Panc1 (cell line): ENCODE measurements around the gene SMIM1. TPM values are rescaled to one million over a fixed set of nuclear protein-coding genes. Genes with fewer than 3 reads are reported as not detected.

Experiments
- ATAC-seq: fragments of 200-7000 bp; cut with Tn5 transposase; 2 replicates; pipeline ENCODE4 v1.9.1; 2020; ENCODE audit warnings: mild to moderate bottlenecking, moderate library complexity
- BruUV-seq: library from RNA; stranded (reverse); fragments of 400-500 nt; replicated peaks from 2 replicates; lab custom pipeline; 2021; lab: Mats Ljungman, UMichigan
- CTCF ChIA-PET: fragments of 300-600 bp; sonication (Branson Sonifier 250); formaldehyde crosslinking; loops from one replicate; lab custom pipeline; 2022; ENCODE audit warnings: antibody characterized with exemption; lab: Charles Lee
- POLR2A ChIA-PET: fragments of 300-600 bp; sonication (Branson Sonifier 250); formaldehyde crosslinking; loops from one replicate; lab custom pipeline; 2022; ENCODE audit warnings: antibody characterized with exemption; lab: Charles Lee
- DNase-seq: peaks from one replicate; pipeline ENCODE4 v3.0.0-alpha.2; 2010; ENCODE audit warnings: low read depth, low spot score
- H3K27ac ChIP-seq: 2 replicates; pipeline ENCODE4 v1.5.1; 2011; ENCODE audit warnings: mild to moderate bottlenecking, low read length, inconsistent platforms
- H3K27me3 ChIP-seq: fragments of 200-500 bp; sonication (Bioruptor generic); 2 replicates; pipeline ENCODE4 v1.6.0; 2014; ENCODE audit warnings: low read length, inconsistent platforms; ENCODE audit not compliant: control insufficient read depth, insufficient read depth
- H3K36me3 ChIP-seq: fragments of 200-500 bp; sonication (Bioruptor generic); 2 replicates; pipeline ENCODE4 v1.5.1; 2014; ENCODE audit warnings: inconsistent platforms, mild to moderate bottlenecking, low read length, moderate library complexity; ENCODE audit not compliant: control insufficient read depth, insufficient read depth
- H3K4me1 ChIP-seq: 2 replicates; pipeline ENCODE4 v1.5.1; 2011; ENCODE audit warnings: inconsistent platforms, mild to moderate bottlenecking, low read length, moderate library complexity; ENCODE audit not compliant: control insufficient read depth, insufficient read depth
- H3K4me3 ChIP-seq, 2 experiments: 2 replicates each; pipeline ENCODE4 v1.5.1; 2011 to 2012; ENCODE audit warnings: low read depth in 2 of 2, low read length in 2 of 2, mild to moderate bottlenecking in 2 of 2, inconsistent platforms in 1 of 2, moderate library complexity in 1 of 2
- H3K9me3 ChIP-seq: fragments of 200-500 bp; sonication (Bioruptor generic); 2 replicates; pipeline ENCODE4 v1.5.1; 2014; ENCODE audit warnings: low read depth, mild to moderate bottlenecking, inconsistent platforms, low read length, moderate library complexity; ENCODE audit not compliant: control insufficient read depth, insufficient read depth
- CTCF ChIP-seq: fragments of 450-650 bp; IDR thresholded peaks from 2 replicates; pipeline ENCODE4 v1.5.1; 2017; ENCODE audit warnings: mild to moderate bottlenecking
- POLR2AphosphoS5 ChIP-seq: IDR thresholded peaks from 2 replicates; pipeline ENCODE4 v1.6.1; 2012; ENCODE audit warnings: mild to moderate bottlenecking, low read depth, low read length, moderate library complexity
- REST ChIP-seq, 2 experiments: IDR thresholded peaks; 2 replicates each; pipeline ENCODE4 v1.6.1; 2011 to 2012; ENCODE audit warnings: low read depth in 2 of 2, control low read depth in 1 of 2, low read length in 1 of 2, mild to moderate bottlenecking in 1 of 2, moderate library complexity in 1 of 2; ENCODE audit not compliant: insufficient read depth in 1 of 2
- SIN3A ChIP-seq: IDR thresholded peaks from 2 replicates; pipeline ENCODE4 v1.6.1; 2012; ENCODE audit warnings: low read depth, mild to moderate bottlenecking, low read length, moderate library complexity, borderline replicate concordance; ENCODE audit not compliant: insufficient read depth
- TCF7L2 ChIP-seq: IDR thresholded peaks from 2 replicates; pipeline ENCODE4 v1.6.1; 2011; ENCODE audit warnings: mild to moderate bottlenecking, low read depth, low read length, inconsistent platforms
- in situ Hi-C: cut with HindIII; loops from 2 replicates; pipeline ENCODE4 v1.10.0; 2016; ENCODE audit warnings: low sequenced_read_pairs, low pct_unique_long_range_greater_than_20kb
- intact Hi-C: fragments of 100-400 bp; cut with micrococcal nuclease; formaldehyde crosslinking; loops from one replicate; pipeline ENCODE4 v1.10.0; 2022; ENCODE audit not compliant: unreplicated experiment
- total RNA-seq: library from RNA; stranded (reverse); gene quantifications from one replicate; pipeline ENCODE4 v1.2.1, GENCODE V29; 2021; ENCODE audit not compliant: unreplicated experiment

The SMIM1 gene
- total RNA-seq, 1 experiment from 2014 or later, result 35.5 TPM

- ChIA-PET POLR2A (no interaction called here), CTCF (interaction anchor here (0.5 kb wide), 1 partner anchor 364 kb away, joined by 8 read pairs; no protein-coding TSS in a partner anchor)
- no peak overlapping the region for H3K27ac ChIP-seq
- TF ChIP-seq POLR2AphosphoS5, result no peak
- no peak for TF ChIP-seq REST (IDR thresholded peaks at IDR 0.05; ENCODE audit: insufficient read depth in 1 of 2, low read depth in 2 of 2, low read length in 1 of 2)
- no peak for TF ChIP-seq TCF7L2
- TF ChIP-seq SIN3A, result no peak
- TF ChIP-seq CTCF, result no peak
- BruUV-seq, result no TSS peak
- intact Hi-C loops (no loop called here), in situ Hi-C loops (no loop called here)
- H3K4me1 ChIP-seq, result no peaks in the 10 kb centered on the region
- H3K36me3 ChIP-seq, result no peaks in the 10 kb centered on the region; the same call in 1 of the 2 replicates
- no peak overlapping the region for H3K4me3 ChIP-seq
- no peaks in the 10 kb centered on the region for H3K27me3 ChIP-seq
- ATAC-seq (no peak), DNase-seq (no peak)
- H3K9me3 ChIP-seq, result no peaks in the 10 kb centered on the region
Measured at GRCh38 chr1:3788756-3789420, 16.3 kb downstream of the SMIM1 start.

- H3K9me3 ChIP-seq, result no peaks in the 10 kb centered on the region
- in situ Hi-C loops (no loop called here), intact Hi-C loops (no loop called here)
- no peak for TF ChIP-seq POLR2AphosphoS5
- TF ChIP-seq REST (IDR thresholded peaks at IDR 0.05; ENCODE audit: insufficient read depth in 1 of 2, low read depth in 2 of 2, low read length in 1 of 2), result no peak
- no peak for TF ChIP-seq TCF7L2
- TF ChIP-seq CTCF, result no peak
- no peak for TF ChIP-seq SIN3A
- H3K36me3 ChIP-seq, result no peaks in the 10 kb centered on the region; the same call in 1 of the 2 replicates
- BruUV-seq, result no TSS peak
- CTCF ChIA-PET, result interaction anchor here (0.5 kb wide), 1 partner anchor 365 kb away, joined by 8 read pairs; no protein-coding TSS in a partner anchor
- DNase-seq (no peak), ATAC-seq (no peak)
- H3K27me3 ChIP-seq, result no peaks in the 10 kb centered on the region
- no peaks in the 10 kb centered on the region for H3K4me1 ChIP-seq
- no peak overlapping the region for H3K27ac ChIP-seq
- POLR2A ChIA-PET, result no interaction called here
- H3K4me3 ChIP-seq, result no peak overlapping the region
Measured at GRCh38 chr1:3789421-3790300, 17.1 kb downstream of the SMIM1 start.
